ENCODE data around the gene TSSK3. TPM values are rescaled to one million over a fixed set of nuclear protein-coding genes. Genes with fewer than 3 reads are reported as not detected.

TSSK3 gene
- total RNA-seq, 1 experiment from 2014 or later, result 2.6 TPM

- intact Hi-C loops (cut with micrococcal nuclease; ENCODE audit: unreplicated experiment), result loop anchor here (1.0 kb wide), 1 partner anchor 12 kb away; no protein-coding TSS in a partner anchor
- DNase-seq, result peak; percentile 45 to 57
- BruUV-seq (replicated peaks), result no TSS peak
- Mint-ChIP-seq H3K4me3 (ENCODE audit: unreplicated experiment) (no peak overlapping the region), H3K9me3 (ENCODE audit: unreplicated experiment) (no peaks in the 10 kb centered on the region), H3K36me3 (ENCODE audit: insufficient read depth, unreplicated experiment) (no peaks in the 10 kb centered on the region), H3K27ac (ENCODE audit: unreplicated experiment) (no peak overlapping the region), H3K4me1 (ENCODE audit: low read depth, unreplicated experiment) (no peaks in the 10 kb centered on the region), H3K27me3 (ENCODE audit: insufficient read depth, unreplicated experiment) (no peaks in the 10 kb centered on the region)
- Histone ChIP-seq H3K36me3 (ENCODE audit: control insufficient read depth, insufficient read depth, low read length) (no peaks in the 10 kb centered on the region), H3K27me3 (replicated peaks; ENCODE audit: control insufficient read depth, insufficient read depth, low read length) (no peaks in the 10 kb centered on the region), H3K9me3 (peaks cover 5% of the 10 kb centered on the region; the same call in 1 of the 2 replicates), H3K4me1 (no peaks in the 10 kb centered on the region), H3K4me3 (ENCODE audit: low read depth, low read length) (no peak overlapping the region)
- POLR2A ChIA-PET, result no interaction called here
- peak; percentile 32 to 41 for TF ChIP-seq CTCF (IDR thresholded peaks at IDR 0.05; ENCODE audit: insufficient read depth in 1 of 2, low read depth in 1 of 2, low read length in 1 of 2, severe bottlenecking in 1 of 2, unreplicated experiment in 1 of 2)
- CTCF ChIA-PET, result interaction anchor here (0.6 kb wide), 1 partner anchor 12 kb away, joined by 3 read pairs; no protein-coding TSS in a partner anchor
Observed at GRCh38 chr1:32413507-32414185, 51.3 kb downstream of the TSSK3 start.

Other genes starting within 250 kb of the TSSK3 start
- gene TXLNA, start 182.9 kb upstream of the TSSK3 start, total RNA-seq (2022), result 33.2 and 35.0 TPM in 2 replicates
- gene CCDC28B, start 161.9 kb upstream of the TSSK3 start, total RNA-seq (2022), result 3.7 and 3.9 TPM in 2 replicates
- gene IQCC, start 156.9 kb upstream of the TSSK3 start, total RNA-seq (2022), result 3.4 and 3.5 TPM in 2 replicates
- gene DCDC2B, start 153.4 kb upstream of the TSSK3 start, total RNA-seq (2022), result not detected in 2 replicates
- 11.5 and 12.0 TPM in 2 replicates for gene TMEM234, start 140.2 kb upstream of the TSSK3 start, total RNA-seq (2022)
- 128 and 153 TPM in 2 replicates for gene EIF3I, start 140.1 kb upstream of the TSSK3 start, total RNA-seq (2022)
- 0.34 and 0.70 TPM in 2 replicates for gene FAM167B, start 115.3 kb upstream of the TSSK3 start, total RNA-seq (2022)
- gene LCK, start 111.3 kb upstream of the TSSK3 start, total RNA-seq (2022), result 0.39 TPM in 1 of 2 replicates, not detected in the other
- 116 and 117 TPM in 2 replicates for gene HDAC1, start 70.5 kb upstream of the TSSK3 start, total RNA-seq (2022)
- gene MARCKSL1, start 26.3 kb upstream of the TSSK3 start, total RNA-seq (2022), result 150 and 159 TPM in 2 replicates
- 2.1 and 2.6 TPM in 2 replicates for gene FAM229A, start 54 bp upstream of the TSSK3 start, total RNA-seq (2022)
- 32.5 and 33.2 TPM in 2 replicates for gene BSDC1, start 31.9 kb downstream of the TSSK3 start, total RNA-seq (2022)
- not detected in 2 replicates for gene ZBTB8B, start 102.5 kb downstream of the TSSK3 start, total RNA-seq (2022)
- 3.2 and 3.7 TPM in 2 replicates for gene ZBTB8A, start 176.9 kb downstream of the TSSK3 start, total RNA-seq (2022)